VCaP (cell line): ENCODE measurements around the gene AKNAD1.
A peak's percentile ranks its signal among the peaks of the same experiment; 100 is the strongest.

Experiments
- H3K27ac ChIP-seq: fragments of 450-650 bp; 2 replicates; pipeline ENCODE4 v1.5.1; 2017
- TF ChIP-seq, protein P1 (sequence below): fragments of 450-650 bp; conservative IDR thresholded peaks from 2 replicates; pipeline ENCODE4 v1.5.1; 2017; ENCODE audit warnings: mild to moderate bottlenecking, moderate library complexity

Gene AKNAD1

DNA sequence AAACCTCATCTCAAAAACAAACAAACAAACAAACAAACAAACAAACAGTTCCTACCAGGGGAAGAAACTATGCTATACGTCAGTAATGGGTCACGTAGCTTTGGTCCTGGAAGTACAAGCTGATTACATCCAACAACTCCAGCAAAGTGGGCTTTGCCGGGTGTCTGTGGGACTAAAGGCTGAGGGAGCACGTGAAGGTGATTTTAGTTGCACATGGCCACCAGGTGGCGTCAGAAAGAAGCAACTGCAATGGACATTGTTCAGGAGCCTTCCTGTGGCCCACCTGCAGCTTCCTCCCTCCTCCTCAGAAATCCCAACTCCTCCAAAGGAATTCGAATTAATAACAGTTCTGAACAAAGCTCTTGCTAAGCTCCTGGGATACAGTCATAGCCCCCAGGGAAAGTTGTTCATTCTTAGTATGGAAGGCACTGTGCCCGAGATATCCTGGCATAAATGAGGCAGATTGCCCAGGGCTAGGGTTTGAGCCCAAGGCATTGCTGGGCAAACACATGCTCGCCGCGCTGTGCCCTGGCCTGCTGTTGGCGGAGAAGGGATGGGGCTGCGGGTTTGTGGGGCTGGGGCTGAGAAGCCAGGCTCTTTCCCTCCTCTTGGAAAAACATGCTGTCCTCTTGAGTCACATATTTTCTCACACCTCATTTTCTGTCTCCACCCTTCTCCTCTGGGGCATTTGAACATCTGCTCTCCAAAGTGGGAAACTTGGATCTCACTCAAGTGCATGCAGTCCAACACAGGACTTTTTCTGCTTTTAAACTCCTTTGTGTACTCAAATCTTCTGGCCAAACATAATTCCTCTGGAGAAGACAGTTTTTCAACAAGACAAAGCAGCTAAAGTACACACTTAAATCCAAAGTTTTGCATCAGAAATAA, 28.6 kb downstream of the AKNAD1 start:
- no peak overlapping the region for H3K27ac ChIP-seq
- TF ChIP-seq, protein P1, sequence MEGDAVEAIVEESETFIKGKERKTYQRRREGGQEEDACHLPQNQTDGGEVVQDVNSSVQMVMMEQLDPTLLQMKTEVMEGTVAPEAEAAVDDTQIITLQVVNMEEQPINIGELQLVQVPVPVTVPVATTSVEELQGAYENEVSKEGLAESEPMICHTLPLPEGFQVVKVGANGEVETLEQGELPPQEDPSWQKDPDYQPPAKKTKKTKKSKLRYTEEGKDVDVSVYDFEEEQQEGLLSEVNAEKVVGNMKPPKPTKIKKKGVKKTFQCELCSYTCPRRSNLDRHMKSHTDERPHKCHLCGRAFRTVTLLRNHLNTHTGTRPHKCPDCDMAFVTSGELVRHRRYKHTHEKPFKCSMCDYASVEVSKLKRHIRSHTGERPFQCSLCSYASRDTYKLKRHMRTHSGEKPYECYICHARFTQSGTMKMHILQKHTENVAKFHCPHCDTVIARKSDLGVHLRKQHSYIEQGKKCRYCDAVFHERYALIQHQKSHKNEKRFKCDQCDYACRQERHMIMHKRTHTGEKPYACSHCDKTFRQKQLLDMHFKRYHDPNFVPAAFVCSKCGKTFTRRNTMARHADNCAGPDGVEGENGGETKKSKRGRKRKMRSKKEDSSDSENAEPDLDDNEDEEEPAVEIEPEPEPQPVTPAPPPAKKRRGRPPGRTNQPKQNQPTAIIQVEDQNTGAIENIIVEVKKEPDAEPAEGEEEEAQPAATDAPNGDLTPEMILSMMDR = peak; percentile 81

DNA sequence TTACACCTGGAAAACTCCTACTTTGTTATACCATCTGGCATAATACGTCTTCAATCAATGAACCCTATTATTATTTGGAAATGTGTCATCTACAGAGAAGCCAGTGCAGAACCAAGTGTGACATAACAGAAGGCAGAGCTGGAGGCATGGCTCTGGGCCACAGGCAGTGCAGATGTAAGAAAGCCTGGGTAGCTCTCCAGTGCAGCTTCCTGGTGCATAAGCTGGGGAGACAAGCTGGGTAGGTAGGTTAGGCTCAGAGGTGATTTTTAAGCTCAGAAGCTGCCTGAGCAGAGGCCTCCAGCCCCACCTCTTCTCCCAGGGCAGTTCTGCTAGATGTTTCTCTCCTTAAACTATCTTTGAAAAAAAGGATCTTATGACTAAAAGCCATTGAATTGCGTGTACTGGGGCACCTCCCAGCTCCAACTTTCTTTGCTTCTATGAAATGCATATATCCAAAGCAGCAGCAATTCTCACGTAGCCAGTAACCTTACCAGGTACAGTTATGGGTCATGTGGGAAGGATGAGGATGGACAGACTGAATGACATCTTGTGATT, 30.7 kb downstream of the AKNAD1 start:
- no peak overlapping the region for H3K27ac ChIP-seq
- TF ChIP-seq, protein P1 = no peak

DNA sequence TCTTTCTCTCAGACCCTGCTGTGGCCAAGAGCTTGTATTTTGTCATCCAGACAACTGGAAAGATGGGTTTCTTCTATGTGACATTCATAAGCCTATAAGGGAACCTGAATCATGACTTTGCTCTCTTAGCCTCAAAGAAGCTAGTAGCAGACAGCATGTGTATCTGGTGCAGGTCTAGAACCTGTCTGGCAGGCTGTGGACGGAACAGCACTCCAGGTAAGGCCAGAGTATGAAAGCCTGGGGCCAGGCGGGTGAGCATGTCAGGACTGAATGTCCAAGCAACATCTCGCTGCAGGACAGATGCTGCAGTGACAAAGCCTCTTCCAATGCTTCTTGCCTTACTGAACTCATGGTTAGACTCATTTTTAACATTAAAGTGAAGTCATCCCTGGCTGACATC, 32.8 kb downstream of the AKNAD1 start:
- TF ChIP-seq, protein P1 = no peak
- H3K27ac ChIP-seq = no peak overlapping the region

DNA sequence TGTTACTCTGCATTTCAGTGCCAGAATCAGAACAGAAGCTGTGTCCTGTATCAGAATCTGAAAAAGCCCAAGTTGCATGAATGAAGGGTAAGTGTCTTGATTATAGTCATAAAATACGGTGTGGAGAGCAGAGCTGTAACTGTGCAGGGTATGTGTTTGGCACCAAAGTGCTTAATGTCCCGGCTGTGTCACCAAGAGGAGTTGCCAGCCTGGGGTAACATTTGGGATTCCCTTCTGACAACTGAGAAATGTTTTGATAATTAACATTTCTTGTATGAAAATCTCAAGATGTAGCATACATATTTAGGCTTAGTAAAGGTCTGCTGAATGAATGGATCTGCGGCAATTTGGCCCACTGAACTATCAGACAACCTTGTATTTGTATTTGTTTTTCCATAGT, 33.3 kb downstream of the AKNAD1 start:
- no peak overlapping the region for H3K27ac ChIP-seq
- TF ChIP-seq, protein P1 = no peak

DNA sequence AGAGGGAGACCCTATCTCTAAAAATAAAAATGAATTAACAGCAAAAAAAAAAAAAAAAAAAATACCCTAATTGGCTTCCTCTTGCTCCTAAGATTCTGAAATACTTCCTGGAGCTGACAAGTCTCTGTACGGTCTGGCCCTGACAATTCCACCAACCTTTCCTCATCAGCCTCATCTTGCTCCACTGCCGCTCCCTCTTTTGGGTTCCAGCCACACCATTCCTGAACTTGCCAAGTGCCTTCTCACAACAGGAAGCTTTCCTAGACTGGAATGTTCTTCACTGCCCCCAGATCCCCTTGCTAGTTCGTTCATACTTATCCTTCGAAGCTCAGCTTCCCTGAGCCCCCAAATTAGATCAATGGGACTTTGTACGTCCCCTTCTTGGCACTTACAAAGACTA, 37.0 kb downstream of the AKNAD1 start:
- TF ChIP-seq, protein P1 = no peak
- H3K27ac ChIP-seq = no peak overlapping the region

DNA sequence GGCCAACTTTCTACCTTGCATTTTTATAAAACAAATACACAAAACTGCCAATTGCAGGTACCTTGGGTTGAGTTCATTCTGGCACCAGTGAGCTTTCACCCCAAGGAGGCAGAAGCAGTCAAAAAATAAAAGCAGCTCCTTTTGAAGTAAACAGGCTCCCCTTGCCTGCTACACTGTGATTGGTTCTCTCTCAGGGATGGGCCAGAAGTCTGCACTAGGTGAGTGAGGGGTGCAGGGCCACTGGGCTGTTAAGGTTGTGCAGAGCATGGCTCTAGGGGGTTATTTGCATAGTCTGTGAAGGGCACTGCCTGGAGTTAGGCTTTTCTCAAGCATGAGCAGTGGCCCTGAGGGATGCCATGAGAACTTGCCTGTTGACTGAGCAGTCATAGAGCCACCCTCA, 39.1 kb downstream of the AKNAD1 start:
- no peak overlapping the region for H3K27ac ChIP-seq
- TF ChIP-seq, protein P1 = no peak

DNA sequence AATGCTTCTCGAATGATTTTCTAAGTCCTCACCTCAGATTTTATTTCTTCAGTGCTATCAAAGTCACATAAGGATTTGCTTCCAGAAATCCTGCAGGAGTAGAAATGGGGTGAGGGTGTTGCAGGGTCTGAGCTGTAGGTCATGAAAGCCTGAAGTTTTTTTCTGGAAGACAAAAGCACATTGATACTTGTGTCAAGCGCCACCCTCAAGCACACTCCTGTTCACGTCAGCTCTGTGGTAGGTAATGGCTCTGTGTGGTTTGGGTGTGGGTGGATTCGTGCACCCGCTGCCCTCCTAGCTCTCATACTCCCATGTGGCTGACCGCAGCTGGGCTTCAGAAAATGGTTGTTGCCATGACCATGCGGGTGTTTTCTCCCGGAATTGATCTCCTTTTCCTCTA, 39.9 kb downstream of the AKNAD1 start:
- TF ChIP-seq, protein P1 = no peak
- no peak overlapping the region for H3K27ac ChIP-seq
